Measurements from ENCODE around the gene BICRAL.

The BICRAL gene

DNA sequence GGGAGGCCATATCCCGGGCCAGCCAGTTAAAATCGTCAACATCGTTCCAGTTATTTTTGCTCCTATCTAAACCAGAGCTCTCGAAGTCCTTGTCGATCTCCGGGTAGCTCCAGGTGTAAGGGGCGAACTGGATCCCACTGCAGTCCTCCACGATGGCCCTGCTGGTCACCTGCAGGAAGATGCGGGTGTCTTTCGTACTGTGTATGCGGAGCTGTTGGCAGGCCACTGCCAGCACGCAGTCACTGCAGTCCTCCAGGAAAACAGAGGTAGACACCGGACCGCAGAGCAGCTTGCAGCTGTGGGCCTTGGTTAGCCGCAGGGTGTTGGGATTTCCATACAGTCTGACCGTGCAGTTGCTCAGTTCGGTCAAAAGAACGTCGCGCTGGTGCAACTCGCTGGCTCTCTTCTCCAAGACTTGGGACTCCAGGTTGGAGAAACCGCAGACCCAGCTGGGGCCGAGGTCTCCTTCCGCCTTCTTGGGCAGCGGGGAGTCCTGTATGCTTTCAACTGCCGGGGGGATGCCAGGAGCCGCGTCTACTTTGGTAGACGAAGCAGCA lies 36.7 kb upstream of the BICRAL start:
- DNase-seq (ENCODE audit: low read depth in 2 of 2), result peak; percentile 19 to 28
- H3K4me3 ChIP-seq (replicated peaks in 1 of 2; ENCODE audit: low read depth in 2 of 2, low read length in 2 of 2), result peak overlapping the region; percentile 77 to 95
- TF ChIP-seq, protein P1, sequence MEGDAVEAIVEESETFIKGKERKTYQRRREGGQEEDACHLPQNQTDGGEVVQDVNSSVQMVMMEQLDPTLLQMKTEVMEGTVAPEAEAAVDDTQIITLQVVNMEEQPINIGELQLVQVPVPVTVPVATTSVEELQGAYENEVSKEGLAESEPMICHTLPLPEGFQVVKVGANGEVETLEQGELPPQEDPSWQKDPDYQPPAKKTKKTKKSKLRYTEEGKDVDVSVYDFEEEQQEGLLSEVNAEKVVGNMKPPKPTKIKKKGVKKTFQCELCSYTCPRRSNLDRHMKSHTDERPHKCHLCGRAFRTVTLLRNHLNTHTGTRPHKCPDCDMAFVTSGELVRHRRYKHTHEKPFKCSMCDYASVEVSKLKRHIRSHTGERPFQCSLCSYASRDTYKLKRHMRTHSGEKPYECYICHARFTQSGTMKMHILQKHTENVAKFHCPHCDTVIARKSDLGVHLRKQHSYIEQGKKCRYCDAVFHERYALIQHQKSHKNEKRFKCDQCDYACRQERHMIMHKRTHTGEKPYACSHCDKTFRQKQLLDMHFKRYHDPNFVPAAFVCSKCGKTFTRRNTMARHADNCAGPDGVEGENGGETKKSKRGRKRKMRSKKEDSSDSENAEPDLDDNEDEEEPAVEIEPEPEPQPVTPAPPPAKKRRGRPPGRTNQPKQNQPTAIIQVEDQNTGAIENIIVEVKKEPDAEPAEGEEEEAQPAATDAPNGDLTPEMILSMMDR (IDR thresholded peaks at IDR 0.05; ENCODE audit: low read depth, low read length), result no peak

DNA sequence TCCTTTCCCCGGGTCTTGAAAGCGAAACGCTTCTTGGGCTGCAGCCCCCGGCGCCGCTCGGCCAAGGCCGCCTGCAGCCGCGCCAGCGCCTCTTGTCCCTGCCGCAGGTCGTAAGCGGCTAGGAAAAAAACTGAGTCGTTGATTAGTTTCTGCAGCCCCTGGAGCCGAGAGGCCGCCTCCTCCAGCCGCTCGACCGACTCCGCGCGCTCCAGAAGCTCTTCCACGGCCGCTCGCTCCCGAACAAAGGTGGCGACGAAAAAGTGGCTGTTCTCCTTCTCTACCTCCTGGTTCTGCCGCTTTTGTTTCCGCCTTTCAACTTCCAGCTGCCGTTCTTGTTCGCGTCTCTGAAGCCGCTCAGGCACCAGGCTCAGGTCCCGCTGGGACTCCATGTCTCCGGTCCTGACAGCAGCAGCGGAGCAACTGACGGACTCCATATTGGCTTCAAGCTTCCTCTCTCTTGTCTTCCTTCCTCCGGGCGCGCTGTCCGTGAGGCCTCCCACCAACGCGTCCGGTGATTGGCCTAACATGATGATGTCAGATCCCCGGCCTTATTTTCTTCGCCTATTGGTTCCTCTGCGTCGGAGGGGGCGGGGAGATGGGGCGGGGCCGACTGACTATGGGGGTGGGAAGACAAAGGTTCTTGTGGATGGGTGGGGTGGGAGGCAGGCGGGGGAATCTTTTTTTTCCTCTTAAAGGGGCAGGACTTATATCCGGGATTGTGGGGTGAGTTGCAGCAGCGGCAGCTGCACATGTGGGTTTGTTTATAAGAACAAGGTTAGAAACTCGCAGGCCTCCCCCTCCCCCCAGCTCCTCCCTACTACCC lies 36.0 kb upstream of the BICRAL start, which contains the start of gene TBCC:
TSS of gene TBCC (minus strand) at position 464 of the 823 bp plus-strand sequence. CDS start at position 434, 30 bp downstream.
- peak; percentile 99 for DNase-seq (ENCODE audit: low read depth in 2 of 2)
- peak within 1 kb of the TSS; percentile 77 to 95 for H3K4me3 ChIP-seq (replicated peaks in 1 of 2; ENCODE audit: low read depth in 2 of 2, low read length in 2 of 2)
- TF ChIP-seq, protein P1 (IDR thresholded peaks at IDR 0.05; ENCODE audit: low read depth, low read length), result no peak

DNA sequence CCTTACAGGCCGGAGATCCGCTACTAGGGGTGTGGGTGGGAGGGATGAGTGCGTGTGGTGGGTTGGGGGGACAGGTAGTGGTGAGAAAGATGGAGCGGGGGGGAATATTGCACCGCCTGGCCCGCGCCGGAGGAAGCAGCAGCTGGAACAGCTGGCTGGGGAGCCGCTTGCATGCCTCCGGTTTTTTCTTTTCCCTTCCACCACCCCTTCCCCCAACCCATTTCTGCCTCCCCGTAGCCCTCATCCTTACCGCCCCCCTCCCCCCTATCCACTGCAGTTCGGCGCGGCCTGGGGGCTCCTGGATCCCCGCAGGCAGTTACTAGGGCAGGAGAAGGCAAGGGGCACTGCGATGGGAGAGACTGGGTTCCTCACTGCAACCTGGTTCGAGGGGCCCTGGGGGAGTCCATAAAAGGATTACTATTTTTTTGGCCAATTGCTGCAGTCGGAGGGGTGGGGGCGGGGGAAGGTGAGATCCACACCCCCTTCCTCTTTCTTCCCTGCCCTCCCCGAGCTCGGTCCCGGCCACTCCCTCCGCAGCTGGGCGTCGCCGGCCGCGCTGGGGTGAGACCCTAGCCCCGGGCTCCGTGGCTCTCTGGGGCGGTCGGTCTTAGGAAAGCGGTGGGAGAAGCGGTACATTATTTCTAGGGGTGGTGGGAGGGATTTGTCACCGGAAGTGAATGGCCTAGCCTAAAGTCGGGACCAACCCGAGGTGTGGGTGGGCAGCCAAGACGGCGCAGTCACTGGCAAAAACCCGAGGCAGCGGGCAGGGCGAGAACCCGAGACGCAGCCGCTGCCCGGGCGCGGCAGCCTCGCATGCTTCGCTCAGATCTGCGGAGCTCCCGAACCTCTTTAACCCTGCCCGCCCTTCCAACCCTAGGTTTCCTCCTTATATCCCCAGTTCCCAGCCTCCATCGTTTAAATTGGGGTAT lies 35.1 kb upstream of the BICRAL start:
- TF ChIP-seq, protein P1 (IDR thresholded peaks at IDR 0.05; ENCODE audit: low read depth, low read length), result no peak
- peak overlapping the region; percentile 68 to 70 for H3K4me3 ChIP-seq (replicated peaks in 1 of 2; ENCODE audit: low read depth in 2 of 2, low read length in 2 of 2)
- peak; percentile 89 to 96 for DNase-seq (ENCODE audit: low read depth in 2 of 2)

DNA sequence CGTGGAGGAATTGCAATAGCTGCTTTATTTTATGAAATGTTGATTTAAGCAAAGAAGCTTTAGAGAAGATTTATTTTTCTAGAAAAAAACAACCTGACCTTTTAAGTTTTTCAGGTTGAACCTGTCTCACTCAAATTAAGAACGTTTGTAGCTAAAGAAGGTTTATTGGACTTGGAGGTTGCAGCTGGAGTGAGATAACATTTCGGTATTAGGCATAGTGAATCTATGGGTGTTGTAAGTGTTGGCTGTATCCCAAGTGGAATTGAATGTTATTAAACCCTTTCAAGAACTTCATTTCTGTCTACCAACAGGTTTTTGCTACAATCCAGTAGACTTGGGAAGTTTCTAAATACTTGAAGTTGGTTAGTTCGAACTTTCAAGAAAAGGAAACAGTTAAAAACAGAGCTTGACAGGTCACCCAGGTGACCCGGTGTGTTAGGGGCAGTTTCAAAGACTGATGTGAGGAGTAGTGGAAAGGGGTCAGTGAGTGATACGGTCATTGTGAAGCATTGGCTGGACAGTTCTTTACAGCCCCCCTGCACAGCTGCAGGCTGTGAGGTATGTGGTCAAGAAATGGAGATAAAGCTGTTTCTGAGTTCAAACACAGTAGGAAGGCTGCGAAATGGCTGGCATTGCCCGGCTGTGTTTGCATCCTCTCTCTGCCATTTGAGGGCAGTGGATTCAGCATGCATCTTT lies 33.5 kb upstream of the BICRAL start:
- TF ChIP-seq, protein P1 (IDR thresholded peaks at IDR 0.05; ENCODE audit: low read depth, low read length), result no peak
- H3K4me3 ChIP-seq (replicated peaks in 1 of 2; ENCODE audit: low read depth in 2 of 2, low read length in 2 of 2), result no peak overlapping the region
- peak in 1 of 2 donors; percentile 26 for DNase-seq (ENCODE audit: low read depth in 2 of 2)

DNA sequence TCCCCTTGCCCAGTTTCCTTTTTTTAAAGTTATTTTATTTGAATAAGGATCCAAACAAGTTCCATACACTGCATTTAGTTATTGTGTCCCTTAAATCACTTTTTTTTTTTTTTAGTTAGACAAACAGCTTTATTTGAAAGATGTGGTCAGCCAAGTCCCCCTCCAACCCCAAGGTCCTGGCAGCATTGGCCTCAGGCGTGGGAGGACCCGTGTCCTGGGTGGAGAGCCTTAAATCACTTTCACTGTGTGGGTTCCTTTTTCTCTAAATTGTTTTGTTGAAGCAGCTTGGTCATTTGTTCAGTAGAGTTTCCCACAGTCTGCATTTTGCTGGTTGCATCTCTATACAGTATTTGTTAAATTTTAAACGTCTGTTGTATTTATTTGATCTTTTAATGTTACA lies 30.8 kb upstream of the BICRAL start:
- no peak for DNase-seq (ENCODE audit: low read depth in 2 of 2)
- TF ChIP-seq, protein P1 (IDR thresholded peaks at IDR 0.05; ENCODE audit: low read depth, low read length), result no peak
- H3K4me3 ChIP-seq (replicated peaks in 1 of 2; ENCODE audit: low read depth in 2 of 2, low read length in 2 of 2), result no peak overlapping the region

DNA sequence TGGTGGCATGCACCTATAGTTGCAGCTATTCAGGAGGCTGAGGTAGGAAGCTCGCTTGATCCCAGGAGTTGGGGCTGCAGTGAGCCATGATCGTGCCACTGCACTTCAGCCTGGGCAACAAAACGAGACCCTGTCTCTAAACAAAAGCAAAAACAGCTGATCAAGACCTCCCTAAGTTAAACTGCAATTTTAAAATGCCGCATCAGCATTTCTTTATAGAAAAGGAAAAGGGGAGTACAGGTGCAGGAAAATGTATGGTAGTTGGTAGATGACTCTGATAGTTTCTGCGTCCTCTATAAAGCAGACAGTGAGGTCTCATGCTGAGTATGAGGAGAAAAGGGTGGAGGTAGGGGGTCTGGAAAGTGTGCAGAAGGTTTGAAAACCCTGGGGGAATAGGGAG lies 27.1 kb upstream of the BICRAL start:
- DNase-seq (ENCODE audit: low read depth in 2 of 2), result no peak
- H3K4me3 ChIP-seq (replicated peaks in 1 of 2; ENCODE audit: low read depth in 2 of 2, low read length in 2 of 2), result no peak overlapping the region
- TF ChIP-seq, protein P1 (IDR thresholded peaks at IDR 0.05; ENCODE audit: low read depth, low read length), result no peak

All from cardiac fibroblast (primary cell).